Measurements from ENCODE around the gene CYLD.
A peak's percentile ranks its signal among the peaks of the same experiment; 100 is the strongest.

CYLD gene

GRCh38 chr16:50711862-50712559 is 29.9 kb upstream of the CYLD start:
- DNase-seq, result no peak

- DNase-seq, result peak; percentile 17 to 20
Observed at GRCh38 chr16:50712560-50712898, 29.4 kb upstream of the CYLD start.

- no peak for DNase-seq
Observed at GRCh38 chr16:50712956-50713355, 28.9 kb upstream of the CYLD start.

GRCh38 chr16:50717091-50717490 is 24.8 kb upstream of the CYLD start:
- no peak for DNase-seq

- no peak for DNase-seq
Observed at GRCh38 chr16:50717494-50717893, 24.4 kb upstream of the CYLD start.

- no peak for DNase-seq
Observed at GRCh38 chr16:50718061-50718760, 23.7 kb upstream of the CYLD start.

- no peak for DNase-seq
Observed at GRCh38 chr16:50718761-50719400, 23.0 kb upstream of the CYLD start.

- no peak for DNase-seq
Observed at GRCh38 chr16:50719401-50720337, 22.2 kb upstream of the CYLD start.

- DNase-seq, result no peak
Observed at GRCh38 chr16:50721549-50722404, 20.1 kb upstream of the CYLD start.

GRCh38 chr16:50722405-50722737 is 19.5 kb upstream of the CYLD start:
- DNase-seq, result no peak

GRCh38 chr16:50722960-50723359 is 18.9 kb upstream of the CYLD start:
- no peak for DNase-seq

- DNase-seq, result no peak
Observed at GRCh38 chr16:50724306-50724705, 17.6 kb upstream of the CYLD start.

GRCh38 chr16:50731130-50731988 is 10.5 kb upstream of the CYLD start:
- no peak for DNase-seq

GRCh38 chr16:50731989-50732832 is 9.7 kb upstream of the CYLD start:
- no peak for DNase-seq

GRCh38 chr16:50733468-50733867 is 8.4 kb upstream of the CYLD start:
- DNase-seq, result no peak

- no peak for DNase-seq
Observed at GRCh38 chr16:50735629-50736122, 6.2 kb upstream of the CYLD start.

GRCh38 chr16:50736448-50736847 is 5.4 kb upstream of the CYLD start:
- DNase-seq, result no peak

GRCh38 chr16:50737420-50737959 is 4.4 kb upstream of the CYLD start:
- DNase-seq, result no peak

- no peak for DNase-seq
Observed at GRCh38 chr16:50739031-50739430, 2.9 kb upstream of the CYLD start.

- no peak for DNase-seq
Observed at GRCh38 chr16:50740736-50741135, 1.1 kb upstream of the CYLD start.

Data from AML-193 (cell line).